Stimulated activated CD8-positive, alpha-beta memory T cell treated with anti-CD3 and anti-CD28 coated beads, Interleukin-12 subunit alpha, Interleukin-12 subunit beta, amount 100 ng/mL, for 1 hour (primary cell): ENCODE results near the gene HYAL1.

Experiments
- DNase-seq: peaks from one replicate; pipeline ENCODE4 v3.0.0-alpha.2; 2020; ENCODE audit warnings: low read depth

Gene HYAL1

GRCh38 chr3:50334339-50335075 is 31.1 kb upstream of the HYAL1 start:
- no peak for DNase-seq

- no peak for DNase-seq
These were observed 30.5 kb upstream of the HYAL1 start for GRCh38 chr3:50333744-50334328.

DNA sequence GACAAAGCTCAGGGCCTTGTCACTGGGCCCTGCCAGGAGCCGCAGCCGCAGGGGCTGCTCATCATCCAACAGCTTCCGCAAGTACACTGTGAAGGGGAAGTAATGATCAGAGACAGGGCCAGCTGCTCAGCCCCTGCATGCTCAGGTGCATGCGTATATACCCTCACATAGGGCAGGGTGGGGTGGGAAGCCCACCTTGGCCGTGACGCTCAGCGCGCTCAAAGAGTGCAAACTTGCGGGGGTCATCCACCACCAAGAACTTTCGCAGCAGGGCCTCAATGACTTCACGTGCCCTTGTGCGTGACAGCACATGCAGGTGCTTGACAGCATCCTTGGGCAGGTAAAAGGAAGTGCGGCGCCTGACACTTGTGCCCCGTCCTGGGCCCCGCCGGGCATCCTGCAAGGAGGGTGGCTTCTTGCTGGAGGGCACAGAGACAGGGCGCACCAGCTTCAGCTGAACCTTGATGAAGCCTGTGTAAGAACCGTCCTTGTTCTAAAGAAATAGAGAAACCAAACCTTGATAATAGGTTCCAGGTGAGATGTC is 28.1 kb upstream of the HYAL1 start:
- no peak for DNase-seq

- no peak for DNase-seq
These were observed 27.0 kb upstream of the HYAL1 start for GRCh38 chr3:50330330-50330729.

GRCh38 chr3:50327943-50328691 is 24.7 kb upstream of the HYAL1 start, which contains the start of gene TUSC2:
TUSC2 (minus strand) TSS chr3:50328223; CDS start chr3:50328099, 124 bp downstream.
- peak; percentile 90 for DNase-seq

DNA sequence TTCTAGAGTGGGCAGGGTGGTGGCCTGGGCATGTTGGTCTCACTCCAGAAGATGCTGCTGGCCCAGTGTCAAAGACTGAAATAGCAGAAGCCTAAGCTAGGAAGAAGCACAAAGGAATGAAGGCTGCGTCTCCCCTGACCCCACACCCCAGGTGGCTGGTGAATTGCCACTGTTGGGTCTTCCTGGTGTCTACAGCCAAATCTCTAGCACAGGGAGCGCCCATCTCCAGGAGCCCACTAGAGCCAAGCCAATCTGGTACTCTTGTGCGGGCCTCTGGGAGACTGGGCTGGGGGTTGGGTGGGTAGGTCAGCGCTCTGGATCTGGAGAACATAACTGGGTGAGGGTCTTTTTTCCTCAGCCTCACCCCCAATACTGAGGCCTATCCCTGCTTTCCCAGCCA is 23.8 kb upstream of the HYAL1 start:
- DNase-seq, result no peak

- no peak for DNase-seq
These were observed 22.8 kb upstream of the HYAL1 start for GRCh38 chr3:50326182-50326541.

GRCh38 chr3:50325497-50326181 is 22.3 kb upstream of the HYAL1 start:
- DNase-seq, result no peak

DNA sequence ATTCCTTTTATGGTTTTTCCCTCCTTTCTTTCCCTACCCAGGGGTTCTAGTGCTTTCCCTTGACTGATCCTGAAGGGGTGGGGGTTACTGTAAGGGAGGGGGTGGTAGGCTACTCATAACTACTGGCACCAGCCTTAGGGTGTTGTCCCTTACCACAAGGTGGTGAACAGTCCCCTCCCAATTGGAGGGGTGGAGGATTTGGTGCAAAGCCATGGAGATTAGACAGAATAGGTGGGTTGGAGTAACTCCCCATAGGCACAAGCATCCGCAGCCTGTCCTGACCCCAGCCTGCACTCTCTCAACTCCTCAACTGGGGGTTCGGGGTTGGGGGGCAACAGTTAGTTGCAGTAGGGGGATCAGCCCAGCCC is 21.7 kb upstream of the HYAL1 start:
- DNase-seq, result no peak

- DNase-seq, result peak; percentile 30
These were observed 21.2 kb upstream of the HYAL1 start for GRCh38 chr3:50324351-50325112.

GRCh38 chr3:50323614-50324199 is 20.3 kb upstream of the HYAL1 start:
- no peak for DNase-seq

- no peak for DNase-seq
These were observed 19.8 kb upstream of the HYAL1 start for GRCh38 chr3:50323092-50323600.

GRCh38 chr3:50322386-50323091 is 19.2 kb upstream of the HYAL1 start, which contains the start of gene HYAL2:
HYAL2 (minus strand) TSS chr3:50322745; CDS start chr3:50320489, 2,256 bp downstream.
- no peak for DNase-seq

GRCh38 chr3:50322115-50322385 is 18.7 kb upstream of the HYAL1 start:
- no peak for DNase-seq

DNA sequence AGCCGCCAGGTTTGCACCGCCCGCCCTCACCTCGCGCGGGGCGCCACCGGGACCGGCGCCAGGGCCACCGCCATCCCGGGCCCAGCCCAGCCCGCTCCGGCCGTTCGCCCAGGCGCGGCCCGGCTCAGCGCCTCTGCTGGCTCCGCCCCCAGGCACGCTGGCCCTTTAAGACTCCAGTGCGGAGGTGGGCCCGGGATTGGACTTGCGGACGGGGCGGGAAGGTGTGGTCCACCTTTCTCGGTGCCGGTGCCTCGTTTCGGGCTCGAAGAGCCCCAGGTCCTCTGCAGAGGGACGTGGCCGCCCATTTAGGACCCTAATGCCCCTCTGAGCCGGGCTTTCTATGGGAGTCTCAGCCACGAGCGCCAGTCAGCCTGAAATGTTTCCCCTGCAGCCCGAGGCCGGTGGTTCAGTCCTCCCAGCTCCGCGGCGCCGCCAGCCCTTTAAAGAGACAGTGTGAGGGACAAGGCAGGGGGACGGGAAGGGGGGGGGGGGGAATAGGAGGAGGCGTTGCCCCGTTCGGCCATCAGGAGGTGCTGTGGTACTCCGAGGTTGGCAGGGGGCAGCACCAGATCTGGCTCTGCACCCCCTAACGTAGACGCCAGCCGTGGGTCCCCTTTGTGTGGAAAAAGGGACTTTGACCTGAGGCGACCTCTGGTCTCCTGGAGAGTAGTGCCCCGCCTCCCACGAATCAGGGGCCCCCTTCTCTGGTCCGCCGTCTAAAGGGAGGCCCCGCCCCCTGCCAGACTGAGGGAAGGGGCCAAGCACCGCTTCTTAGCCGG is 18.2 kb upstream of the HYAL1 start:
- peak; percentile 67 for DNase-seq

DNA sequence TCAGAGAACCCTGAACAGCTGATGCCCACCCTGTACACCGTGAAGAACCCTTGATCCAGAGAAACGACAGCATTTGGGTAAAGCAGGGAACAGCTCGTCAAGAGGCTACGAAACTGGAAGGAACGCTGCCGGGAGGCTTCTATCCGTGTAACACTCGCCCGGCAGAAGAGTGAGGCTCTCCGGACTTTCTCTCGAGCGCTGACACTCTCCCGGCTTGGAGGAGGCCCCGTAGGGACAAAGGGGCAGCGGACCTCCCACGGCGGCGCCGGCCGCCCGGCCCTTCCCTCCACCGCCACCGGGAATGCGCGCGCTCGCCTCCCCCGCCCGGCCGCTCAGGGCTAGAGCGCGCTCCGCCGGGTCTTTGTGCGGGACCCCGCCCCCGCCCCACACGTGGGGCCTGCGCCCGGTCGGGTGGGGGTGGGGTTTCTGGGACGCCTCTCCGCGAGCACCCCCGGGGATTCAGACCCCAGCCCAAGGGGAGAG is 17.5 kb upstream of the HYAL1 start:
- DNase-seq, result peak; percentile 24

DNA sequence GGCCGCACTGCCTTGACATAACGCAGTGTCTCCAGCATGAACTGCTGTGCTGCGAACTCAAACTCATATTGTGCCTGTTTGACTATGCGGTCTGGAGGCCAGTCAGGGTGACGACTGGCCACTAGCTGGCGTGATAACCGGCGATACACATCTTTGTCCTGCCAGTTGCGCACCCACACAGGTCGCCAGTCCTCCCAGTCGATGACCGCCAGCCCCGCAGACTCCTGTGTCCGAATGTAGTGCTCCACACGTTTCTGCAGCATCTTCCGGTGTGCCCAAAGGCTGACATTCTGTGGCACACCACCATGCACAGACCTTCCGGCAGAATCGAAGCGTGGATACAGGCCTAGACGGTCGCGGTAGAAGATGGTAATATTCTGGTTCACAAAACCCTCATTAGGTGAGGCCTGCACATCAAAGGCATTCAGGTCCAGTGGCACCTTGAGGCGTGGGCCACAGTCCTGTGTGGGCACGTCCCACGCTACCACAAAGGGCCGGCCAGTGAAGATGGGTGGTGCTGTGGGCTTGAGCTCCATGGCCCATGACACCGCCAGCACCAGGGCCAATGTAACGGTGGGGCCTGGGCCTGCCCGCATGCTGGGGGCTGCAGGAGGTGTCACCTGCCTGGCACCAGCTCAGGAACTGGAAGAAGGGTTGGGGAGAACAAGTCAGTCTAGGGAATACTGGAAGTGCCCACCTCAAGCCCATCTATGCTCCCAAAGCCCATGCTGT is 16.7 kb upstream of the HYAL1 start:
- no peak for DNase-seq

DNA sequence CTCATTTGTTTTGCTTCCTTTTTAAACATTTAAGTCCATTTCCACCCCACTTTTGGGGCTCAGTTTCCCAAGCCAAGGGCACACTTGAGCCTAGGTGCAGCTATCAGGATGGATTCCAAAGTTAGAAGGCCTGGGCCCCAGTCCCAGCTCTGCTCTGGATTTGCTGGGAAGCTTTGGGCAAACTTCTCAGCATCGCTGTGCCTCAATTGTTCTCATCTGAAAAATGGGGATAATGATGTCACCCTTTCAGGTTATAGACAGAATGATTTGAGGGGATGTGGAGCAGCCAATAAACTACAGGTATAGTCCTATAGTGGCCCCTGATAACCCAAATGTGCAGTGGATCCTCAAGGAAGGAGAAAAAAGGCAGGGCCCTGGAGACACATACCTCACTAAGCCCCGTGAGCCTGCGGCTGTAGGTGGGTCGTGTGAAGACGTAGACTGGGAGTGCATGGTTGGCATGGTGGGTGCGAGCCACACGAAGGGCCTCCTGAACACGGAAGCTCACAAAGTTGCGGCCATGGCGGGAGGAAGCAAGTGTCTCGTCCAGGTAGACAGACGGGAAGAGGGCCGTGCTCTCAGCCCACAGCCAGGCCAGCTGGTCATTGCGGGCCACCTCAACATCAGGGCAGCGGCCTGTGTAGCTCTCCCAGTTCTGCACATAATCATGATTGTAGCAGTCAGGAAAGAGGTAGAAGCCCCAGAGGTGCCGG is 16.0 kb upstream of the HYAL1 start:
- DNase-seq, result no peak
